ENCODE data around the gene ADAMTS17.

- no peak for TF ChIP-seq YY1 (IDR thresholded peaks at IDR 0.05; ENCODE audit: insufficient read depth, insufficient read length)
- no peak for TF ChIP-seq SUZ12 (IDR thresholded peaks at IDR 0.05; ENCODE audit: extremely low read depth, insufficient read depth, insufficient read length)
- TF ChIP-seq ZNF274 (IDR thresholded peaks at IDR 0.05; ENCODE audit: low read depth, low read length) = no peak
Measured at GRCh38 chr15:100191161-100191560, 150.6 kb downstream of the ADAMTS17 start.
